ENCODE measurements around the gene LIAS. TPM values are rescaled to one million over a fixed set of nuclear protein-coding genes. Genes with fewer than 3 reads are reported as not detected.

The LIAS gene
- 5.4 and 6.2 TPM in 2 replicates for total RNA-seq

DNA sequence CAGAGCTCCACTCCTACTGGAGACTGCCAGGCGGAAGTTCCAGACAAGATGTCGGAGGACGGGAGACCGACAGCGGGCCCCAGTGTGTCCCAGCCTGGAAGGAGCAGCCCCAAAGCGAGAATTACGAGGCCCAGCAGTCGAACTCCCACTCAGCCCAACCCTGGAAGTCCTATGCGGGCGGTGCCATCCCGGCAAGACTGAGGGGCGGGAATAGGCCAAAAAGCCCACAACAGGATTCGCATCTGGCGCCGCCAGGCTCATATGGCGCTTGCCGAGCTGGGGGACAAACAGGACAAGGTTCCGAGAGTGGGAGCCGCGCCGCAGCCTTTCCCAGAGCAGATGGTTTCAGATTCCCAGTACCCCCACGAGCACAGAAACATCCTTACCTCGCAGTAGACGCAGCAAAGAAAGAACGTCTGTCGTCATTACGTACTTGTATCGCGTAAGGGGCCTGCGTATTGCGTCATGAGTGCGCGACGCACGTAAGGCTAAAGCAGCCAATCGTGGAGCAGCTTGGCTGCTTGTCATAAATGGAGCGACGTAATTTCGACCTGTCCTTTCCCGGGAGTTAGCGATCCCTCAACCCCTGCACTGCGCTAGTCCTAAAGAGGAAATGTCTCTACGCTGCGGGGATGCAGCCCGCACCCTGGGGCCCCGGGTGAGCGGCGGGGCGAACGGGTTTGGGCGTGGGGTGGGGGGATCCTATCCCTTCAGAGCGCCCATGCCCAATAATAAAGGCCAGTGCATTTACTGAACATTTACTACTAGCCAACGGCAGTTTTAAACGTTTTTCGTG lies at the start of gene LIAS, which contains the start of gene RPL9:
Gene LIAS, plus strand, starts transcription at position 552 of the 796 bp plus-strand sequence. Its CDS starts 62 bp downstream, at position 614.
Gene RPL9, minus strand, starts transcription at position 418 of the 796 bp plus-strand sequence. CDS start 483 bp downstream, outside the sequence.

DNA sequence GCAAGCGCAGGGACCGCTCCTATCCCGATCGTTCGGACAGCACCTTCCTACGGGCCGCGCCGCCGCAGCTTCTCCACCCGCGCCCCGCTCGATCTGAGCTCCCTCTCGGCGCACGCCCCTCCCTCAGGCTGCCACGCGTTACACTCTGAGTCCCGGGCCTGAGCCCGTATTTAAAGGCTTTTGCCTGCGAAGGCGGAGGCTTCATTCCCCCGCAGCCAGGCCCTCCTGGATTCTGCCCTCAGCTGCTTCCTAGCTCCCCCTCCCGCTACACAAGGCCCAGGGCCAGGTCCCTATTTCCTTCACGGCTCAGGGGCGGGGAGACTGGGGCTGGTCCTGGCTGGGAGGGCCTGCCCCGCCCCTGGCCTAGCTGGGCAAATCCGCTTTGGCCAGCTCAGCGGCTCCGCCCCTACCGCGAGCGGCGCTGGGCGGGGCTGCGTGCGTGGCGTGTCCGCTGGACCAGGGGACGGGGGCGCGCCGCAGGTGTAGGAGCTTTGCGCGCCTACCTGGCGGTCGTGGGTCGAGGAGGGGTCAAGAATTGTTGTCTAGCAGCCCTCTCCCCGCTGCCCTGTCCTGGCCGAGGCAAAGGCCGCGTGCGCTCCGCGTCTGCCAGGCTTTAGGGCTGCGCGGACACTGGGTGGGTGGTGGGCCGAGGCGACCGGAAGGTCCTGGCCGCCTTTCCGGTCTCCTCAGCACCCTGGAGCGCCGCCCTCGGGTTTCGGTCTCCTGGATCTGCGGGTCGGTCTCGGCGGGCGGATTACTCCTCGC lies 68.6 kb downstream of the LIAS start, which contains the start of gene UGDH:
Gene UGDH, minus strand, starts transcription at position 144 of the 765 bp plus-strand sequence. CDS start 5,927 bp downstream, outside the sequence.

Other genes with a start within 250 kb of the LIAS start
- gene RFC1, start 92.7 kb upstream of the LIAS start, total RNA-seq, result 41.6 and 58.8 TPM in 2 replicates
- gene KLB, start 52.1 kb upstream of the LIAS start, total RNA-seq, result not detected in 2 replicates
- 816 and 2,873 TPM in 2 replicates for gene RPL9, start 134 bp upstream of the LIAS start, total RNA-seq
- 238 and 258 TPM in 2 replicates for gene UGDH, start 68.4 kb downstream of the LIAS start, total RNA-seq
- gene SMIM14, start 179.8 kb downstream of the LIAS start, total RNA-seq, result 40.4 and 44.0 TPM in 2 replicates
- gene UBE2K, start 239.1 kb downstream of the LIAS start, total RNA-seq, result 17.2 and 29.8 TPM in 2 replicates